Vagina (tissue), 2 donors: ENCODE data around the gene TGFBR3. TPM values are rescaled to one million over a fixed set of nuclear protein-coding genes. Genes with fewer than 3 reads are reported as not detected.
A peak's percentile ranks its signal among the peaks of the same experiment; 100 is the strongest.

Experiments used
- DNase-seq, 2 donors: peaks; one replicate each; pipeline ENCODE4 v3.0.0-alpha.2; 2017; ENCODE audit errors: extremely low spot score in 2 of 2
- H3K27ac ChIP-seq: fragments of 200-600 bp; sonication (generic); one replicate; pipeline ENCODE4 v1.5.1; 2019
- H3K27me3 ChIP-seq: fragments of 200-600 bp; sonication (generic); one replicate; pipeline ENCODE4 v1.5.1; 2019
- H3K36me3 ChIP-seq, 2 donors: fragments of 200-600 bp; sonication (generic); one replicate each; pipeline ENCODE4 v1.5.1; 2017 to 2019
- H3K4me1 ChIP-seq: fragments of 200-600 bp; sonication (generic); one replicate; pipeline ENCODE4 v1.5.1; 2019
- H3K4me3 ChIP-seq, 2 donors: fragments of 200-600 bp; sonication (generic); 1 replicate in 1 of 2; 2 replicates in 1 of 2; pipeline ENCODE4 v1.5.1; 2016 to 2019
- H3K9me3 ChIP-seq: fragments of 200-600 bp; sonication (generic); one replicate; pipeline ENCODE4 v1.5.1; 2019
- POLR2A ChIP-seq, 2 donors: fragments of 450-650 bp; IDR thresholded peaks; one replicate each; pipeline ENCODE4 v1.6.1; 2017; ENCODE audit warnings: antibody characterized with exemption in 2 of 2, mild to moderate bottlenecking in 2 of 2, moderate library complexity in 2 of 2
- POLR2AphosphoS5 ChIP-seq, 2 donors: sonication (generic); formaldehyde crosslinking; IDR thresholded peaks; one replicate each; pipeline ENCODE4 v1.9.0; 2017; ENCODE audit warnings: antibody characterized with exemption in 2 of 2, mild to moderate bottlenecking in 2 of 2, low read depth in 1 of 2; ENCODE audit not compliant: insufficient read depth in 1 of 2
- intact Hi-C: fragments of 100-400 bp; cut with DNase I; formaldehyde crosslinking; loops from one replicate; pipeline ENCODE4 v1.15.1; 2023
- total RNA-seq: library from RNA; depleted of rRNA; stranded (reverse); fragments of >200 nt; gene quantifications from one replicate; pipeline ENCODE4 v1.2.3, GENCODE V29; 2016
- TF ChIP-seq, protein P1 (sequence below), 3 experiments: fragments of 450-650 bp in 2 of 3; fragments of 200-600 bp in 1 of 3; sonication (generic) in 1 of 3; IDR thresholded peaks; one replicate each; pipeline ENCODE4 v1.5.1; 2017 to 2019; ENCODE audit warnings: antibody characterized with exemption in 3 of 3, mild to moderate bottlenecking in 2 of 3, moderate library complexity in 2 of 3

Gene TGFBR3
- total RNA-seq, 1 donor from 2014 or later, result 221 TPM

DNA sequence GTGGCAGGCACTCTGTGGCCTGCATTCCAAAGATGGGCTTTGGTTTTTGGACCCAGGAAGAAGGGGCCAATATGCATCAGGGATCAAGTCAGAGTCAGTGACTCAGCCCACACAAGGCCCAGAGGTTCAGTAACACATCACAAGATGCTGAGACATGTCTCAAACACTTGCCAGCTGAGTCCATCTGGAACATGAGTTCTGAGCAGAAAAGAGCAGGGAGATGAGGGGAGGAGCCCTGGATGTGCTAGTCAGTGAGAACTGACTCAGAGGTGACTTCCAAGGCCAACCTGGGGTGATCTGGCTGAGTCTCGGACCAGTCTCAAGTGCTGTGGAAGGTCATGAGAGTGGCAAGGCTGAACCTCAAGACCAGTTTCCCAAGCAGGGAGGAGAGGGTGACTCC lies 235.2 kb downstream of the TGFBR3 start:
- intact Hi-C loops, result no loop called here
- DNase-seq, result peak in 1 of 2 donors; percentile 99
- no peaks in the 10 kb centered on the region for H3K27me3 ChIP-seq
- no peaks in the 10 kb centered on the region for H3K9me3 ChIP-seq
- H3K4me1 ChIP-seq, result peaks cover 23% of the 10 kb centered on the region
- no peak for TF ChIP-seq POLR2A (IDR thresholded peaks at IDR 0.05)
- TF ChIP-seq POLR2AphosphoS5 (IDR thresholded peaks at IDR 0.05; ENCODE audit: insufficient read depth in 1 of 2, low read depth in 1 of 2), result peak; percentile 74 to 94
- H3K36me3 ChIP-seq, result no peaks in the 10 kb centered on the region
- no peak overlapping the region for H3K4me3 ChIP-seq
- H3K27ac ChIP-seq, result peak overlapping the region; percentile 89

DNA sequence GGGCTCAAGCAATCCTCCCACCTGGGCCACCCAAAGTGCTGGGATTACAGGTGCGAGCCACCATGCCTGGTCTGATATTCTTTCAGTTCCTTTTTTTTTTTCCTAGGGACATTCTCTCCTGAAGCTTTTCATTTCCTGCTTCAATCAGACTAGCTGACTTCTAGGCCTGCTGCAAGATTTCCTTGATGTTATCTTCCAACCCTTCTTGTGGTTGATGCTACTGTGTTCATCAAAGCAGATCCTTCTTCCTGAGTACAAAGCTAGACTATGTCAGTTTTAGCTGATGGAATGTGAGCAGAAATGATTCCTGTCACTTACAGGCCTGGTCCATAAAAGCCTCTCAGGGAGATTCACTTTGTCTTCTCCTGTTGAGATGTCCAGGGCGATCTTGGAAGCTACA lies 238.9 kb downstream of the TGFBR3 start:
- DNase-seq, result no peak
- Histone ChIP-seq H3K9me3 (no peaks in the 10 kb centered on the region), H3K27ac (no peak overlapping the region), H3K4me1 (peaks cover 21% of the 10 kb centered on the region), H3K4me3 (no peak overlapping the region), H3K36me3 (no peaks in the 10 kb centered on the region), H3K27me3 (no peaks in the 10 kb centered on the region)
- TF ChIP-seq POLR2A (IDR thresholded peaks at IDR 0.05) (no peak), POLR2AphosphoS5 (IDR thresholded peaks at IDR 0.05; ENCODE audit: insufficient read depth in 1 of 2, low read depth in 1 of 2) (no peak)
- TF ChIP-seq, protein P1, sequence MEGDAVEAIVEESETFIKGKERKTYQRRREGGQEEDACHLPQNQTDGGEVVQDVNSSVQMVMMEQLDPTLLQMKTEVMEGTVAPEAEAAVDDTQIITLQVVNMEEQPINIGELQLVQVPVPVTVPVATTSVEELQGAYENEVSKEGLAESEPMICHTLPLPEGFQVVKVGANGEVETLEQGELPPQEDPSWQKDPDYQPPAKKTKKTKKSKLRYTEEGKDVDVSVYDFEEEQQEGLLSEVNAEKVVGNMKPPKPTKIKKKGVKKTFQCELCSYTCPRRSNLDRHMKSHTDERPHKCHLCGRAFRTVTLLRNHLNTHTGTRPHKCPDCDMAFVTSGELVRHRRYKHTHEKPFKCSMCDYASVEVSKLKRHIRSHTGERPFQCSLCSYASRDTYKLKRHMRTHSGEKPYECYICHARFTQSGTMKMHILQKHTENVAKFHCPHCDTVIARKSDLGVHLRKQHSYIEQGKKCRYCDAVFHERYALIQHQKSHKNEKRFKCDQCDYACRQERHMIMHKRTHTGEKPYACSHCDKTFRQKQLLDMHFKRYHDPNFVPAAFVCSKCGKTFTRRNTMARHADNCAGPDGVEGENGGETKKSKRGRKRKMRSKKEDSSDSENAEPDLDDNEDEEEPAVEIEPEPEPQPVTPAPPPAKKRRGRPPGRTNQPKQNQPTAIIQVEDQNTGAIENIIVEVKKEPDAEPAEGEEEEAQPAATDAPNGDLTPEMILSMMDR (IDR thresholded peaks at IDR 0.05), result no peak
- intact Hi-C loops, result no loop called here

DNA sequence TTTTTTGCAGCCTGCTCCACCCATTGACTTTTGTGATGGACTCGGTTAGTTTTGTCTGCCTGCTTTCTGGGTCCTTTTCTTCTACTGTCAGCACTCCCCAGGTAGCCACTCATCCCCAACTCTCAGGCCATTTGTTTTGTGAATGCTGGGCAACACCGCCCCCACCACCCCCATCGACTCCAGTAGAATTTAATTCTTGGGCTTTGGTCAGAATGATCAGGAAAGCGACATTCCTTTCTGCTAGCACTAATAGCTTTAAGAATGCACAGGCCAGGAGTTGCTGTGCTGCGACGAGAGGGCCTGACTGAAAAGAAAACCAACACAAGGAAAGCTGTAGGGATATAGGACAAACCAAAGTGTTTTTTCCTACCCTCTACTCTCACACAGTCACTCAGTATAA lies 240.9 kb downstream of the TGFBR3 start:
- peaks cover under 1% of the 10 kb centered on the region for H3K4me1 ChIP-seq
- intact Hi-C loops, result no loop called here
- no peaks in the 10 kb centered on the region for H3K9me3 ChIP-seq
- H3K27ac ChIP-seq, result no peak overlapping the region
- no peaks in the 10 kb centered on the region for H3K36me3 ChIP-seq
- TF ChIP-seq, protein P1 (IDR thresholded peaks at IDR 0.05), result no peak
- TF ChIP-seq POLR2AphosphoS5 (IDR thresholded peaks at IDR 0.05; ENCODE audit: insufficient read depth in 1 of 2, low read depth in 1 of 2), result no peak
- TF ChIP-seq POLR2A (IDR thresholded peaks at IDR 0.05), result no peak
- H3K4me3 ChIP-seq, result no peak overlapping the region
- no peak for DNase-seq
- no peaks in the 10 kb centered on the region for H3K27me3 ChIP-seq

DNA sequence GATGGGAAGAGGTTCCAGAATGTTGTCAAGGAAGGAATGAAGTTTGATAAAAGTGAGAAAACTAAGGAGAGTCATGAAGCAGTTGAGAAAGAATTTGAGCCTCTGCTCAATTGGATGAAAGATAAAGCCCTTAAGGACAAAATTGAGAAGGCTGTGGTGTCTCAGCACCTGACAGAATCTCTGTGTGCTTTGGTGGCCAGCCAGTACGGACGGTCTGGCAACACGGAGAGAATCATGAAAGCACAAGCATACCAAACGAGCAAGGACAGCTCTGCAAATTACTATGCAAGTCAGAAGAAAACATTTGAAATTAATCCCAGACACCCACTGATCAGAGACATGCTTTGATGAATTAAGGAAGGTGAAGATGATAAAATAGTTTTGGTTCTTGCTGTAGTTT lies 242.5 kb downstream of the TGFBR3 start:
- H3K4me1 ChIP-seq, result no peaks in the 10 kb centered on the region
- H3K36me3 ChIP-seq, result no peaks in the 10 kb centered on the region
- H3K27me3 ChIP-seq, result no peaks in the 10 kb centered on the region
- intact Hi-C loops, result no loop called here
- H3K4me3 ChIP-seq, result no peak overlapping the region
- TF ChIP-seq POLR2A (IDR thresholded peaks at IDR 0.05) (no peak), POLR2AphosphoS5 (IDR thresholded peaks at IDR 0.05; ENCODE audit: insufficient read depth in 1 of 2, low read depth in 1 of 2) (no peak)
- TF ChIP-seq, protein P1 (IDR thresholded peaks at IDR 0.05), result no peak
- no peak overlapping the region for H3K27ac ChIP-seq
- no peaks in the 10 kb centered on the region for H3K9me3 ChIP-seq
- DNase-seq, result no peak

DNA sequence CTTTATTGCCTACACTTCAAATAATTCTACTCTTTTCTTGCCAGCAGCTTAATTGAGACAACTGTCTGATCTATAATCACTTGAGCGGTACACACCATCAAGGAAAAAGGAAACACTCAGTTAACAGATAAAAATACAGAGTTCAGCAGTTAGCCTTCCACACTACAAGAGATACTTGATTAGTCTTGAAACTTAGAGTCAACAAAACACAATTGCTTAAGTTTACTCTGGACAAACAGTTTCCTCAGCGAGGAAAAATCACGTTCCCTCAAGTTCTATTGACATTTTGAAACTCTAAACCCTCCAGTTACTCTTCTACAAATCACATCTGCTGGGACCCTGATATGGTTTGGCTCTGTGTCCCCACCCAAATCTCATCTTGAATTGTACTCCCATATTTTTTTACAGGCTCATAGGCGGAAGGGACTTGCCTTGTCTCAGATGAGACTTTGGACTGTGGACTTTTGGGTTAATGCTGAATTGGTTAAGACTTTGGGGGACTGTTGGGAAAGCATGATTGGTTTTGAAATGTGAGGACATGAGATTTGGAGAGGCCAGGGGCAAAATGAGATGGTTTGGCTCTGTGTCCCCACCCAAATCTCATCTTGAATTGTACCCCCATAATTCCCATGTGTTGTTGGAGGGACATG lies 244.9 kb downstream of the TGFBR3 start:
- Histone ChIP-seq H3K36me3 (no peaks in the 10 kb centered on the region), H3K27ac (no peak overlapping the region), H3K9me3 (no peaks in the 10 kb centered on the region), H3K4me1 (no peaks in the 10 kb centered on the region), H3K4me3 (no peak overlapping the region), H3K27me3 (no peaks in the 10 kb centered on the region)
- TF ChIP-seq, protein P1 (IDR thresholded peaks at IDR 0.05), result no peak
- TF ChIP-seq POLR2AphosphoS5 (IDR thresholded peaks at IDR 0.05; ENCODE audit: insufficient read depth in 1 of 2, low read depth in 1 of 2), result no peak
- DNase-seq, result no peak
- intact Hi-C loops, result no loop called here
